ENCODE measurements around the gene TMEM203.

TMEM203 gene

GRCh38 chr9:137230705-137231371 is 25.4 kb upstream of the TMEM203 start, which contains the start of gene SLC34A3:
TSS of gene SLC34A3 (plus strand) at chr9:137230901. CDS start at chr9:137231703, 802 bp downstream.
- FAIRE-seq, result no peak

GRCh38 chr9:137229903-137230704 is 24.7 kb upstream of the TMEM203 start:
- no peak for DNase-seq (ENCODE audit: low spot score)
- no peak for FAIRE-seq

More at GRCh38 chr9:137230705-137231371, 25.4 kb upstream of the TMEM203 start, which contains the start of gene SLC34A3:
- DNase-seq (ENCODE audit: low spot score), result no peak

DNA sequence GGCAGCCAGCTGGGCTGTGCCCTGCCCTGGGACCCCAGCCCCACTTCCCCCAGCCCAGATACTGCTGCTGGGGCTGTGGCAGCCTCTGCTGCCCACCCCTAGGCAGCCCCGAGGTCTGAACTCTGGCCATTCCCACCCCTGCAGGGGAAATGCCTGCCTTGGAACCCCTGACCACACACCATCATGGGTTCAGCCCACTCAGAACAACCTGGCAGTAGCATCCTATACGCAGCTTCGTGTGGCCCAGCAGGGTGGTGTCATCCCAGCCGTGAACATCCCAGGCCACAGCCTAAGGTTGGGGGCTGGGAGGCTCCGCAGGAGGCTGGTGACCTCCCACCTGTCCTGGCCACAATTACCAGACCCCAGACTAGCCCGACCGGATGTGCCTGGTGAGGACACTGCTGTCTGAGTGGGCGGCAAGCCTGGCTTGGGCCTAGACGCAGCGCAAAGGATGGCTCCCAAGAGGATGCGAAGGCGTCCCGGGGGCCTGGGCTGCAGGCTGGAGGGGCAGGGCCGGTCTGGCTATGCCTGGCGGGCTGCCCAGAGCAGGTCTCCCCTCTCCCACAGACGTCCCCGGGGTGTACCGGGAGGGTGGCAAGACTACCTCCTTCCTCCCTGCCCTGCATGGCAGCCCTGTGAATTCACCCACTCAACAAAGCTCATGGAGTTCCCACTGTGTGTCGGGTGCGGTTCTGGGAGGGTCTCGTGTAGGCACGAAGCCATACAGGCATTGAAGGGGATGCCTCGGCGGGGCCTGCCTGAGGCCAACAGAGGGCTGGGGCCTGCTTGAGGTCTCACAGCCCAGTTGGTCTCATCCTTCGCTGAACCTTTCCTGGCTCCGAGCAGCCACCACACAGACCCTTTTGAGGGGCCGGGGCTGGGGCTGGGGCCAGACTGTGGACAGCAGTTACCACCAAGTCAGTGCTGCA is 23.8 kb upstream of the TMEM203 start:
- DNase-seq (ENCODE audit: low spot score) (no peak), FAIRE-seq (no peak)

DNA sequence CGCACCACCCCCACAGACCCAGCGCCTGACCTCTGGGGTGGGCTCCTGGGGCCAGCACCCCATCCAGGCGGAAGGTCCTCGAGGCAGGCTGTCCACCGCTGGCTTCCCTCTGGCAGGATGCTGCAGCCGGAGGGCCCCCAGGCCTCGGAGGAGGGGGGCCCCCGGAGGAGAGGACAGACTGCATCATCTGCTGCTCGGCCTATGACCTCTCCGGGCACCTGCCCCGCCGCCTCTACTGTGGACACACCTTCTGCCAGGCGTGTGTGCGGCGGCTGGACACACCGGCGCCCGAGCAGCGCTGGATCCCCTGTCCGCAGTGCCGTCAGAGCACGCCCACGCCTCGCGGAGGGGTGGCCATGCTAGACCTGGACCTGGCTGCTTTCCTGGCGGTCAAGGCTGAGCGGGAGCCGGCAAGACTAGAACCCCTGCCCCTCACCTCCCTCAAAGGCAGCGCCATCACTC is 23.1 kb upstream of the TMEM203 start:
- no peak for DNase-seq (ENCODE audit: low spot score)
- no peak for FAIRE-seq

DNA sequence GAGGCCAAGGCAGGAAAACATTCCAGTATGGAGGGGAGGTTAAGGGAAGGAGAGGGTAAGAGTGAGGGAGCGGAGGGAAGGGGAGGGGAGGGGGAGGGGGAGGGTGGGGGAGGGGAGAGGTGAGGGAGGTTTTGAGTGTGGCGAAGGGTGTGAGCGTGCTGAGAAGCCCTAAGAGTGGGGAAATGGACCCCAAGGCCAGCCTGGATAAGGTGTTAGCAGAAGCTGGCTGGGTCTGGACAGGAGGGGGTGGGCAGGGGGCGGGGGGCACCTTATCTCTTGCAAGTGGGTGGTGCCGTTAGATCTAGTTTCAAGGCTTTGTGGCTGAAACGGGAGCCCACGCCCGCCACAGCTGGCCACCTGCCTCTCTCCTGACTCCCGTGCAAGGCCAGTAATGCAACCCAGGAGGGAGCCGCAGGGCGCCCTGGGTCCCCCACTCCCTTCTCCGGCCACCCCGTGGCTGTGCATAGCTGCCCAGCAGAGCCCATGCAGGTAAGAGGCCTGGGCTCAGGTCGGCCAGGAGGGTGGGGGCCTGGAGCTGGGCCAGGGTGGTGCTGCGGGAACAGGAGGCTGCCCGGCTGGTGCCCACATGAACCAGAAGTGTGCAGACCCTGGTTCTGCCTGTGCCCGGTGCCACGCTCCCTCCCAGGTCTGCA is 22.5 kb upstream of the TMEM203 start:
- DNase-seq (ENCODE audit: low spot score) (no peak), FAIRE-seq (no peak)

DNA sequence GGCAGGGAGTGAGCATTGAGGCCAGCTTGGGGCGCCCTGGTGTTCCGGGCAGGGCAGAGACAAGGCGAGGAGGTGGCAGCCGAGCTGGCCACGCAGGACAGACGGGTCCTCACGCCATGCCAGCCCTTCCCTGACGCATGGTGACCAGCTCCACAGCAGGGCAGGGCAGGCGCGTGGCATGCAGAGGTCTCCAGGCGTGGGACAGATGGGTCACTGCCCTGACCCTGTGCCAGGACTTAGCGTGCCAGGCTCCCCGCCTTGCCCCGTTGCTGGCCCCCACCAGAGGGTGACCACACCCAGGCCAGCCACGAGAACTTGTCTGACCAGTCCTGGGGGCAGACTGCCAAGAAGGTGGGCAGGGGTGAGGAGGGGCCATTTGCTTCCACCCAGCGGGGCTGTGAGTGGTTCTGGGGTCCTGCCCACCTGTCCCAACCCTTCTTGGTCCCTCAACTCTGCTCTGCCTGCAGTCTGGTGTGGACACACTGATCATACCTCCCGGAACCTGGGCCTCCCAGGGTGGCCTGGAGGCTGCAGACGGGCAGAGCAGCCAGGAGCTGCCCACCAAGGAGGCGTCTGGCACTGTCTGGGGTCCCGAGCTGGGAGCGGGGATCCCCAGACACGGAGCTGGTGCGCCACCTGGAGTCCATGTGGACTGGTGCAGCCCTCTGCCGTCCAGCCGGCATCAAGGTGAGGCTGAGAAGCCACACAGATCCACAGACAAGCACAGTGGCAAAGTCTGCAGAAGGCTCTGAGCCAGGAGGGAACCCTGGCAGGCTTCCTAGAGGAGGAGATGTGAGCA is 21.8 kb upstream of the TMEM203 start, which contains the start of gene RNF224:
Gene RNF224, plus strand, starts transcription at position 449 of the 799 bp plus-strand sequence. CDS start 834 bp downstream, outside the sequence.
- FAIRE-seq (peak; percentile 52), DNase-seq (ENCODE audit: low spot score) (peak; percentile 68)

DNA sequence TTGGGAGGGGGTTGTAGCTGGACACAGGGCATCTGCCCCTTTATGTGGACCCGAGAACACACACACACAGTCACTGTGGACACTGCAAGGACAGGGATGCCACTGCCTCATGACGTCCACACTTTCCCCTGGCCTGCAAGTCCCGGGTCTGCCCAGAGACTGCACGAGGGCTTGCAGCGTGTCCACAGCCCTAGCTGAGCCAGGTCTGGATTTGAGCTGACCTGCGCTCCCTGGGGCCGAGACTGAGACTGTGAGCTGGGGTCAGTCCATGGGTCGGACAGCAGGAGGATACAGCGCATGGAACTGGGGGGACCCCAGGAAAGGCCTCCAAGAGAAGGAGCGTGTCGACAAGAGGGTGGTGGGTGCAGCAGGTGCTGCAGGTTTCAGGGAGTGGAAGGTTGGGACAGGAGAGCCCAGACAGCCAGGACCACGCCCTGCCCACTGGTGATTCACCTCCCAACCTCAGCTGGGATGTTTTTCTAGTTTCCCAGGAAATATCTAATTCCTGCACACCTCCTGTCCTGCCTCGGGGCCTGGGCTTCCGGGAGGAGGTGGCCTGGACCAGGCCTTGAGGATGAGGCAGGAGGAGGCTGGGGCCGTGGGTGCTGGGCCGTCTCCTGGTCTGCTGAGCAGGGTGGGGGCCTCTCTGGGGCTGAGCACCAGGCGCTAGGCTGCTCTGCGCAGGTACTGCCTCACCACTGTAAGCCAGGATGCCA is 21.0 kb upstream of the TMEM203 start:
- no peak for FAIRE-seq

GRCh38 chr9:137225699-137226331 is 20.4 kb upstream of the TMEM203 start:
- DNase-seq (ENCODE audit: low spot score) (no peak), FAIRE-seq (no peak)

More for the DNA sequence above, 21.0 kb upstream of the TMEM203 start:
- DNase-seq (ENCODE audit: low spot score), result peak; percentile 35

GRCh38 chr9:137224830-137225694 is 19.6 kb upstream of the TMEM203 start, which contains the start of gene CYSRT1:
TSS of gene CYSRT1 (plus strand) at chr9:137225174. CDS start at chr9:137225622, 448 bp downstream.
- FAIRE-seq, result no peak
- no peak for DNase-seq (ENCODE audit: low spot score)

- FAIRE-seq (peak; percentile 91), DNase-seq (ENCODE audit: low spot score) (peak; percentile 93)
These were observed 17.9 kb upstream of the TMEM203 start for GRCh38 chr9:137223078-137223970.

GRCh38 chr9:137222190-137223077 is 17.0 kb upstream of the TMEM203 start, which contains the start of gene RNF208:
TSS of gene RNF208 (minus strand) at chr9:137222240. CDS start at chr9:137221212, 1,028 bp downstream.
- no peak for FAIRE-seq
- no peak for DNase-seq (ENCODE audit: low spot score)

- DNase-seq (ENCODE audit: low spot score) (no peak), FAIRE-seq (no peak)
These were observed 16.2 kb upstream of the TMEM203 start for GRCh38 chr9:137221506-137222111.

- FAIRE-seq, result no peak
- no peak for DNase-seq (ENCODE audit: low spot score)
These were observed 15.7 kb upstream of the TMEM203 start for GRCh38 chr9:137221095-137221505.

DNA sequence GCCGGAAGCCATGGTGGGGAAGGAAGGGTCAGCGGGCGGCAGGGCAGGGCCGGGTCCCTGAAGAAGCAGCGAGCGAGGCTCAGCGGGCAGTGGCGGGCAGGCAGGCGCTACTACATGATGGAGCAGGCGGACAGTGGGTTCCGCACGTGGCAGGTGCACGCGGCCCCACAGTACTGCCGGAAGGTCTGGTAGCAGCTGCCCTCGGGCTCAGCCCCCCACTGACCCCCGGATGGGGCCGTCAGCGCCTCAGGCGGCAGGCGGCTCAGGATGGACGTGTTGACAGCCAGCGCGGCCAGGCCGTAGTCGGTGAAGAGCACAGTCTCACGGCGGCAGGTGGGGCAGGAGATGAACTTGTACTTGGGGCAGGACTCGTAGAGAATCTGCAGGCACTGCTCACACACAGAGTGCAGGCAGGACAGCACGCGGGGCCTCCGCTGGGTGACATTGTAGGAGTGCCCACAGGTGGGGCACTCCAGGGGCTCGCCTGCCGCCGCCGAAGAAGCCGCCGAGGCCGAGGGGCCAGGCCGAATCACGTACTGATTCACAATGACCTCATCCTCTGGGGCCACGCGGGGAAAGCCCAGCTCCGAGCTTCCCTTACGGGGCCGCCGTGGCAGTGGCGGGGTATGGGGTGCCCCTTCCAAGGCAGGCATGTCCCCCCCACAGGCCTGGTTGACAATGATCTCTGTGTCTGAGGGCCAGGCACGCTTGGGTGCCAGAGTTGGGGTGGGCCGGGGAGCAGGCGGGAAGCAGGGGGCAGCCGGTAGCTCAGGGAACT is 15.1 kb upstream of the TMEM203 start:
- DNase-seq (ENCODE audit: low spot score) (no peak), FAIRE-seq (no peak)
